Fibroblast of upper back skin (primary cell): ENCODE data around the gene RAP1A.
"Not testable (repeated sequence)": the region's sequence is repeated elsewhere in the genome, so short reads cannot be mapped to it uniquely, and the experiment has no call there.

Experiments
- DNase-seq: peaks from one replicate; pipeline ENCODE4 v3.0.0-alpha.2; 2013

Gene RAP1A

GRCh38 chr1:111738436-111739193, 119.0 kb downstream of the RAP1A start:
- no peak for DNase-seq

- DNase-seq: peak; percentile 79
These were observed 119.8 kb downstream of the RAP1A start, which contains the start of gene INKA2 for GRCh38 chr1:111739194-111739924. Gene INKA2, minus strand, starts transcription at chr1:111739395. Its CDS starts 153 bp downstream, at chr1:111739242.

- DNase-seq: peak; percentile 57
These were observed 120.6 kb downstream of the RAP1A start for GRCh38 chr1:111739925-111740765.

- not testable (repeated sequence) for DNase-seq
These were observed 122.7 kb downstream of the RAP1A start for GRCh38 chr1:111742292-111742691.

- DNase-seq: peak; percentile 48
These were observed 123.5 kb downstream of the RAP1A start for GRCh38 chr1:111742938-111743549.

DNA sequence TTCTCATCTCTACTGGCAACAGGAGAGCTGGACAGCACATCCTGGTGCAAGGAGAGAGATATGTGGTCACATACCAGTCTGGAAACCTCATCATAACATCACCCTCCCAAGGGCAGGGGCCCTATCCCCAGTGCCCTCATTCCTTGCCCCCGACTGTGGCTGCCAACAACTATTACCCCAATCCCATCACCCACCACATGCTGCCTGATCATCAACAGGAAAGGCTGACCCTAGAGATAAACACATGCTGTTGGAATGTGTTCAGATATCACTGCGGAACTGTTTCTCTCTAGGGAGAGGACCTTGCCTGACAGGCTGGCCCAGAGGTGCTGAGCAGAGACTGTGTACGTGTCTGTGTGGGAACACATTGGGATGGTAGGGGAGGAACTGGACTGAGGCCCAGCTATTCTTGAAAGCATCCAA, 124.1 kb downstream of the RAP1A start:
- DNase-seq: peak; percentile 56

- DNase-seq: no peak
These were observed 126.4 kb downstream of the RAP1A start for GRCh38 chr1:111745675-111746613.

- no peak for DNase-seq
These were observed 127.0 kb downstream of the RAP1A start for GRCh38 chr1:111746614-111746999.

DNA sequence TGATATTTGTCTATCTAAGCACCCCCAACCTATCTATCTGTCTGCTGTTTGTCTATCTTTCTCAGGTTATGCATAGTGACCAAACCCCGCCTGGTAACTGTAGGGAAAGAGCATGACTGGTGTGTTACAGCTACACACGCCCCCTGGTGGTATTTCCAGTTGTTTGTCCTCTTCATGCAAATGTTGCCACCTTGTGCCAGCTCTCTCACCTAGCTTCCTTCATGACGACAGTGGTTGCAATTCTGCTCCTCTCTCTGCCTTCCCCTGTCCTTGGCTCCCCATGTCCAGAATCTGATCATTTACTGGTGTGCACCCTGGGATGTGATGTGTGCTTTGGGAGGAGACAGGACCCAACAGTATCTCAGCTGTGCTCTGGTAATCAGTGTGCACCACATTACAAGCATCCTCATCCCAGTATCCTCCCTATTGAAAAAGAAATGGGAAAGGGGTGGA, 127.7 kb downstream of the RAP1A start:
- peak; percentile 72 for DNase-seq

DNA sequence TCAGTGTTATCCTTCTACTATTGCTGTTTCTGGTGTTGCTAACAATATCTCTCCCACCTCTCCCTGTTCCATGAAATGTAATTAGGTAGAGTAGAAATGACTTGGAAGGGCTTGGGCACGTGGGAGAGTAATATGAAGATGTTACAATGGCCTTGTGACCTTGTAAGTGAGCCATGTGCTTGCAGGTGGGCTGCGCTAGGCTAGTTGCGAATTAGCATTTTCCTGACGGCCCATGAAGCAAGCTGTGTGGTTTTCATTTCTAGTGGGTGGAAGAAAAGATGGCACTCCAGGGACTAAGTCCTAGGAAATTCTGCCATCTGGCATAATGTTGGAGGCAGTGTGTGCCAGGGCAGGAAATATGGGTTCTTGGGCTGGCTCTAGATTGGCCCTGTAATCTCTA, 128.4 kb downstream of the RAP1A start:
- no peak for DNase-seq

DNA sequence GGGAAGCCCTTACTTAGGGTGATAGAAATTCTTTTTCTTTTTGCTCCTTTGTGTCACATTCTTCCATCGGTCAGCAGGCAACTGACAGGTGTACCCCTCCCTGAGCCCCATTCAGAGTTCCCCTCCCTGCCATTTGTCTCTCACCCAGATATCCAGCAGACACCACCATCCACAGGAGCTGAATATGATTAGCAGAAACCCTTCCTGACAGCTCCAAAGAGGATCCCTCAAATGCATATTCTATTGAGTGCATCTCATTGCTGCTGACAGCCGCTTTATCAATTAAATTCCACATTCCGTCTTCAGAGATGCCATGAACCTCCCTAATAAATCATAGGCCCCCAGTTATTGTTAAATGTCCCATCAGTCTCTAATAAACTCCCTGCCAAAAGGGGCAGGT, 130.0 kb downstream of the RAP1A start:
- DNase-seq: no peak

- DNase-seq: no peak
These were observed 131.3 kb downstream of the RAP1A start for GRCh38 chr1:111750856-111751255.

DNA sequence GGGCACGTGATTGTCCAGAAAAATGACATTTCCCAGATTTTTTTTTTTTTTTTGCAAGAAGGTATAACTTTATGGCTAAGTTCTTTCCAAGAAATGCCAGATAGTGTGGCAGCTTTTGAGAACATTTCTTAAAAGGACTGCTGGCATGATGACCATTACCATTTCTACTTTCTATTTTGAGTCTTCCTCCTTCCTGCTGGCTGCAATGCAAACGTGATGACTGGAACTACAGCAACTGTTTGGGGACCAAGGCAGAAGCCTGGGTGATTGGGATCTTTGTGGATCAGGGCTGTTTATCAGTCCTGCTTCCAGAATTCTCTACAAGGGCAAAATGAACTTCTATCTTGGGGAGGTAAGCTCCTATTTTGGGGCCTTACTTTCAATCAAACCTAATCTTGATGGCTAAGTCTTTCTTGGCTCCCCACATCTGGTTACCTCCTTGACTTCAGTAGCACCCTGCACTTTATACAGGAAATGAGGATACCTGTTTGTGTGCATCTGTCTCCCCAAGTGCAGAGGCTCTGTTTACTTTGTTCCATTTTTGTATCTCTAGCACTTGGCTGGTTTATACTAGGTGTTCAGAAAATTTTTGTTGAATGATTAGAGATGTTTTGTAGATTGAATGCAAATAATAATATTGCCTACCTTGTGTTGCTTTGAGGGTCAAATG, 132.5 kb downstream of the RAP1A start:
- DNase-seq: no peak

DNA sequence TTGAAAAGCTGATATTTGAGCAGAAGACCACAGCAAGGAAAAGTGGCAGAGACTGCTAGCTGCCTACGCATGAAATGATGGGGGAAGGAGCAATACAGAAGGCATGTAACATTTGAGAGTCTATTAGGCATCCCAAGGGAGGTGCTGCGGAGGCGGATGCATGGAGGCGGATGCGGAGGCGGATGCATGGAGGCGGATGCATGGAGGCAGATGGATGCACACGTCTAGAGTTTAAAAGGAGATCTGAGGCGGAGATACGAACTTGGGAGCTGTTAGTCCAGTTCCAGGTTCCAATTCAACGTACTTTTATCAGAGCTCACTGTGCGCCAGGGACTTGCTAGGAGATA, 135.4 kb downstream of the RAP1A start:
- peak; percentile 69 for DNase-seq

DNA sequence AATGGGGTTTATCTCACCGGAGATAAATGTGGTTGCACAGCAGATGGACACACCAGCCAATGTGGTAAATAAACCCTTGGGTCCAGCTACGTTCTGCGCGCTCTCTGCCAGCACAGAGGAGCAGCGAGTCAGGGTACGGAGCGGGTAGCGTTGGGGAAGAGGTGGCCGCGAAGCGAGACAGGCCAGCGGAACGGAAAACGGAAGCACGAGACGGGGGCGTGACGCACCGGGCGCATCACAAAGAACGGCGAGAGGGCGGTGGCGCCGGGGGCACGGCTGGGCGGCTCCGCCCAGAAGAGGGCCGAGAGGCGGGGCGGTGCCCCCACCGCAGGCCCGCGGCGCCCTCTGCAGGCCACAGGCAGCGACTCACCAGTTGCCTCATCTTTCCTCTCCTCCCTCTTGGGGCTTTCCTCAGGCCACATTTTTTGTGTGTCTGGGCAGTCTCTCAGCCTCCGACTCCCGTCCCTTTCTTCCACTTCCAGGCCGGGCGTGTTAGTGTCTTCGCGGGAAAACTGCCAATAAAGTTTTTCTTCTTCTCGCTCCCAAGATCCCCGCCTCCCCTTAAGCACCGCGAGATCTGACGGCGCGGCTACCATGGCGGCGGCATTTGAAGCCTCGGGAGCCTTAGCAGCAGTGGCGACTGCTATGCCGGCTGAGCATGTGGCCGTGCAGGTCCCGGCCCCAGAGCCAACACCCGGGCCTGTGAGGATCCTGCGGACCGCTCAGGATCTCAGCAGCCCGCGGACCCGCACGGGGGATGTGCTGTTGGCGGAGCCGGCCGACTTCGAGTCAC, 135.9 kb downstream of the RAP1A start, which contains the start of gene DDX20:
Gene DDX20, plus strand, starts transcription at position 571 of the 793 bp plus-strand sequence. Its CDS starts 24 bp downstream, at position 595.
- DNase-seq: peak; percentile 98

DNA sequence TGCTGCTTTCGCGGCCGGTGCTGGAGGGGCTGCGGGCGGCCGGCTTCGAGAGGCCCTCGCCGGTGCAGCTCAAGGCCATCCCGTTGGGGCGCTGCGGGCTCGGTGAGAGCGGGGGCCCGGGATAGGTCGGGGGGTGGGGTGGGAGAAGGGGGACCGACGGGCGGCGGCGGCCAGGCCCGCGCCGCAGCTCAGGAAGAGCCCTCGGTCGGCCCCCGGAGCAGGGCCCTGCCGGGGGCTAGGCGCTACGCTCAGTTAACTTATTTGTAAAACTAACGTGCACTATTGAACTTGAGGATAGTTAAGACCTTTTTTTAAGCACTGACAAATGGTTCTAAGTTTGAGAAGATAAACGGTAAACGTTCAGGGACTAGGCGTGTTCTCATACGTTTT, 136.5 kb downstream of the RAP1A start:
- DNase-seq: no peak

- DNase-seq: no peak
These were observed 138.8 kb downstream of the RAP1A start for GRCh38 chr1:111758373-111758772.

GRCh38 chr1:111761717-111762116, 142.1 kb downstream of the RAP1A start:
- DNase-seq: no peak

DNA sequence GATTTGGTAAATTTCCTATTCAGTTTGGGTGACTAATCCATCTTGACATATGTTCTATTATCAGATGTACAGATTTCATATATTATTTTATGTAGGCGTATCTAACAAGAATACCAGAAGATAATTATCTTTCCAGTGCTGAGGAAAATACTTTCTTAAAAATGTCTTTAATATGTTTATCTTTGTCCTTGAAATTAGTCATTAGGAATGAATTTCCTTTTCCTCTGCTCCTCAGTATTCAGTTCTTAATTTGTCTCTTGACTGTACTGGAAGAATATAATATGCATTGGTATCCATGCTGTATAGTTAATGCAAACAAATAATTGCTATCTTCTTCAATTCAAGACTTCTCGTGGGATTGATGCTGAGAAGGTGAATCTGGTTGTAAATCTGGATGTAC, 142.7 kb downstream of the RAP1A start:
- DNase-seq: no peak
